Erythroblast (primary cell): ENCODE data around the gene B3GAT3.
"Not testable (repeated sequence)": the region's sequence is repeated elsewhere in the genome, so short reads cannot be mapped to it uniquely, and the experiment has no call there.

ENCODE experiments used
- DNase-seq, 2 experiments: peaks; one replicate each; lab custom pipeline; 2025; lab: John Stamatoyannopoulos, UW
- GATA1 ChIP-seq: IDR thresholded peaks from 2 replicates; pipeline ENCODE4 v1.6.1; 2011; ENCODE audit warnings: low read depth, mild to moderate bottlenecking, control low read depth, low read length, moderate library complexity
- POLR2A ChIP-seq: IDR thresholded peaks from 2 replicates; pipeline ENCODE4 v1.6.1; 2011; ENCODE audit warnings: mild to moderate bottlenecking, low read length

B3GAT3 gene

GRCh38 chr11:62621567-62622470 lies at the start of gene B3GAT3:
B3GAT3 (minus strand) TSS chr11:62621986; CDS start chr11:62621947, 39 bp downstream.
- DNase-seq, result peak; percentile 95 to 98
- TF ChIP-seq GATA1 (no peak), POLR2A (peak; percentile 74)

DNA sequence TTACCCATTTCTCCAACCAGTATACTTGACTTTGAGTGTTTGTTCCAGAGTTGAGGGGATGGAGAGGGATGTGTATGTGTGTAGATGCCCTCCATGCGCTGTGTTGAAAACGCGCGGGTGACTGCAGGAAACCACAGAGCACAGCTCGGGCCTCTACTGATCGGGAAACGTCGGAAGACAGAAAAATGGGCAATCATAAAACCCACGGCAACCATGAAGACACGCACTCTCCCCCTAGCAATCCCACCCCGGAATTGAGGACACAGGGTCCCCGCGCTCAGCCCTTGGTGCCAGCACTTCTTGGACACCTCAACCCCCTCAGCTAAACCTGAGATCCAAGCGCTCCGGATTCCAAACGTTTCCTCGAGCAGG lies 49.4 kb upstream of the B3GAT3 start:
- no peak for DNase-seq
- no peak for TF ChIP-seq POLR2A
- TF ChIP-seq GATA1, result no peak

DNA sequence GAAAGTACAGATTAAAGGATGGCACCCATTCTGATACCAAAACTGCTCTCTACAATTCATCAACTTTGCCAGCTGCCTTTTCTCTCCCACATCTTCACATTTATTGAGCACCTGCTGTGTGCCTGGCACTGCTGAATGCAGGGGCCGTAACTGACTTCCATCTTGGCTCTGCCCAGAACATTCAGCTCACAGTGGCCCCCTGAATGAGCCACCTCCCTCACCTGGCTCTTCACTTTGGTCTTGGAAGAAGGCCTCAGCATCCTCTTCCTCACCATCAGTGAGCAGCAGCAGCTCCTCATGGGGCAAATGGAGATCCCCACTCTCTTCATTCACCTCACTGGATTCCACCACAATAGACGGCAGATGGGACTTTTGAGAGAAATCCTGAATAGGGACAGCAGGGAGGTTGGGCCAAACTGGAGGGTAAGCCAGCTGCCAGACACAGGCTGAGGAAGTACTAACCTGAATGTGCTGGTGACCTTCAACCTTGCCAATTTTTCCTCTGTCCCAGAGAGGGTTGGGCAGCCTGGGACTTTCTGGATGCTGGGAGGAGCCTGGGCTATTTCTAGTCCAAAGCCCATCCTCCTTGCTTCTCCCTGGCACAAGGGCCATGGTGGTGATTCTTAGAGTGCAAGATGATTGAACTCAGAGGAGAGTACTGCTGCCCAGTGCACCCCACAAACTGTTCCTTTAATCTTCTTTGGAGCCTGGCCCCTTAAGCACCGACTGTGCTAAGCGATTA lies 47.8 kb upstream of the B3GAT3 start:
- TF ChIP-seq GATA1, result no peak
- TF ChIP-seq POLR2A, result no peak
- DNase-seq, result peak in 1 of 2 experiments; percentile 45

- TF ChIP-seq POLR2A, result no peak
- no peak for DNase-seq
These were observed 45.7 kb upstream of the B3GAT3 start for GRCh38 chr11:62667460-62667859.

- TF ChIP-seq GATA1, result no peak
- TF ChIP-seq POLR2A, result peak; percentile 13
- no peak for DNase-seq
These were observed 44.6 kb upstream of the B3GAT3 start for GRCh38 chr11:62666259-62666926.

GRCh38 chr11:62665599-62666258 lies 43.9 kb upstream of the B3GAT3 start:
- TF ChIP-seq POLR2A (no peak), GATA1 (no peak)
- peak; percentile 71 to 78 for DNase-seq

- peak; percentile 94 to 96 for DNase-seq
- peak; percentile 100 for TF ChIP-seq POLR2A
- TF ChIP-seq GATA1, result no peak
These were observed 43.4 kb upstream of the B3GAT3 start, which contains the start of the genes C11orf98 and CSKMT for GRCh38 chr11:62665075-62665598. C11orf98 (minus strand) TSS chr11:62665210; CDS start chr11:62665169, 41 bp downstream. CSKMT (plus strand) TSS chr11:62665312; CDS start chr11:62665880, 568 bp downstream.

DNA sequence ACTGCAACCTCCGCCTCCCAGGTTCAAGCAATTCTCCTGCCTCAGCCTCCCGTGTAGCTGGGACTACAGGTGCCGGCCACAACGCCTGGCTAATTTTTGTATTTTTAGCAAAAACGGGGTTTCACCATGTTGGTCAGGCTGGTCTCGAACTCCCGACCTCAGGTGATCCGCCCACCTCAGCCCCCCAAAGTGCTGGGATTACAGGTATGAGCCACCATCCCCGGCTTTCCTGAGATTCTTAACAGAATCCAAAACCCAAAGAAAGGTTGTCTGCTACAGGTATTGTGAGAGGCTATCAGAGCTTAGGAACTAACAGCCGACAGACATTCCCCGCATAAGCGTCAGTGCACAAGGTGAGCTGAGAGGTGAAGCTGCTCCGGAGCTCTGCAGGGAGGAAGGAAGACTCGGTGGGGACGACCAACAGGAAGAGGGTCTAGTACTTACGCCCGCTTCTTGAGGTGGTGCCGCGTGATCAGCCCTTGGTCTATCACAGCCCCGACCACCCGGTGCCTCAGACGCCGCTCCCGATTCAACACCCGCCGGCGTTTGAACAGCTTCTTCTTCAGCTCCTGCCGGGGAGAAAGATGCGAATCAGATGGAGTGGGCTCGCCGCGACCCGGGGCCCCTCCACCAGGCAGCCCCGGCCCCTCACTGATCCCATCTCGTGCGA lies 42.8 kb upstream of the B3GAT3 start:
- no peak for TF ChIP-seq GATA1
- TF ChIP-seq POLR2A, result no peak
- peak; percentile 80 to 85 for DNase-seq

DNA sequence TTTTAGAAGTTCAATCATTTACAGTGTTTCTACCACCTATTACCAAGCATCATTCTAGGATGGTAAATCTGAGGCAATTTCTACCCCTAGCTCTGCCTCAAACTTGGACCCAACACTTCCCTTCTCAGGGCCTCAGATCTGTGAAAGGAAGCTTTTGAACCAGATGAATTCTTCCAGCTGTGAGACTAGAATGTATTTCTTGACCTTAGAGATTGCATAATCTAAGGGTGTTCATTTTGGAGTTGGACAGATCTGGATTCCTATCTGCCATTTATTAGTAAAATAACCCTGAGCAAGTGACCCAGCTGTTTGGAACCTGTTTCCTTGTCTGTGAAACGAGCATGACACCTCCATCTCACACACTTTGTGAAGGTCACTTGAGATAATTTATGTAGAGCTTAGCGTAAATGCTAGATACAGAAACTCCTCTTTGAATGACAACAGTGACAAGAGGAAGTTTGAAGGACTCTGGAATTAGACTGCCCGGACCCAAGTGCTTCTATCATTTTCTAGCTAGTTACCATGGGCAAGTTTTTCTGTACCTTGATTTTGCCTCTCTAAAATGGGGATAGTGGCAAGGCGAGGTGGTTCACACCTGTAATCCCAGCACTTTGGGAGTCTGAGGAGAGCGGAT lies 35.1 kb upstream of the B3GAT3 start:
- TF ChIP-seq GATA1 (no peak), POLR2A (no peak)
- DNase-seq, result no peak

- DNase-seq, result no peak
These were observed 32.5 kb upstream of the B3GAT3 start for GRCh38 chr11:62654297-62654696.

GRCh38 chr11:62652161-62653006 lies 30.6 kb upstream of the B3GAT3 start:
- TF ChIP-seq GATA1 (no peak), POLR2A (no peak)
- peak; percentile 66 to 72 for DNase-seq

More at GRCh38 chr11:62654297-62654696, 32.5 kb upstream of the B3GAT3 start:
- no peak for TF ChIP-seq POLR2A
- TF ChIP-seq GATA1, result no peak

GRCh38 chr11:62650283-62650682 lies 28.5 kb upstream of the B3GAT3 start:
- DNase-seq, result not testable (repeated sequence)
